WERI-Rb-1 (cell line): Measurements from ENCODE around the gene NEU4.
"Not testable (repeated sequence)": the region's sequence is repeated elsewhere in the genome, so short reads cannot be mapped to it uniquely, and the experiment has no call there.

ENCODE experiments used
- DNase-seq: peaks from one replicate; pipeline ENCODE4 v3.0.0-alpha.2; 2020
- H3K27ac ChIP-seq: fragments of 250-450 bp; sonication (Bioruptor Pico); 2 replicates; pipeline ENCODE4 v1.5.1; 2020; ENCODE audit warnings: mild to moderate bottlenecking, moderate library complexity
- H3K27me3 ChIP-seq: fragments of 250-450 bp; sonication (Bioruptor Pico); 2 replicates; pipeline ENCODE4 v1.5.1; 2021; ENCODE audit warnings: mild to moderate bottlenecking, low read depth, moderate library complexity; ENCODE audit not compliant: insufficient read depth, severe bottlenecking
- H3K36me3 ChIP-seq: fragments of 250-450 bp; sonication (Bioruptor Pico); 2 replicates; pipeline ENCODE4 v1.5.1; 2020; ENCODE audit warnings: mild to moderate bottlenecking, moderate library complexity
- H3K4me3 ChIP-seq: 2 replicates; pipeline ENCODE4 v1.5.1; 2011; ENCODE audit warnings: low read depth, mild to moderate bottlenecking, control low read depth, low read length
- H3K9me3 ChIP-seq: fragments of 250-450 bp; sonication (Bioruptor Pico); 2 replicates; pipeline ENCODE4 v1.5.1; 2021; ENCODE audit warnings: mild to moderate bottlenecking, moderate library complexity; ENCODE audit not compliant: severe bottlenecking
- CTCF ChIP-seq: IDR thresholded peaks from 2 replicates; pipeline ENCODE4 v1.5.1; 2011; ENCODE audit warnings: low read depth, mild to moderate bottlenecking, control low read depth, inconsistent platforms, low read length

Gene NEU4

DNA sequence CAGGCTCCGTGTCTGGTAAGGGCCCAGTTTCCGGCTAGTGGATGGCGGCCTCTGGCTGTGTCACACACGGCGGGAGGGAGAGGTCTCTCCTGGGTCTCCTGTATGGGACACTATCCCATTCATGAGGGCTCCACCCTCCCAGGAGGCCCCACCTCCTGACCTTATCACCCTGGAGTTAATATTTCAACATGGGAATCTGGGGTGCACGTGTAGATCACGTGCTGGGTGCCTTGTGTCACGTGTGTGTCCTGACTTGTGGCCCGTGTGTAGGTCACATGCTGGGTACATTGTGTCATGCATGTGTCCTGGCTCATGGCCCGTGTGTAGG, 9.9 kb downstream of the NEU4 start:
- Histone ChIP-seq H3K4me3 (no peak overlapping the region), H3K9me3 (peaks cover 2% of the 10 kb centered on the region), H3K36me3 (no peaks in the 10 kb centered on the region), H3K27me3 (no peaks in the 10 kb centered on the region), H3K27ac (no peak overlapping the region)
- DNase-seq = no peak
- TF ChIP-seq CTCF = no peak

GRCh38 chr2:241819947-241820624, 11.1 kb downstream of the NEU4 start:
- not testable (repeated sequence) for H3K4me3 ChIP-seq, DNase-seq, H3K27me3 ChIP-seq

GRCh38 chr2:241820625-241821384, 11.8 kb downstream of the NEU4 start:
- Histone ChIP-seq H3K27me3 (no peaks in the 10 kb centered on the region), H3K4me3 (no peak overlapping the region), H3K36me3 (no peaks in the 10 kb centered on the region), H3K27ac (no peak overlapping the region), H3K9me3 (peaks cover 2% of the 10 kb centered on the region)
- DNase-seq = no peak
- no peak for TF ChIP-seq CTCF

More at GRCh38 chr2:241819947-241820624, 11.1 kb downstream of the NEU4 start:
- H3K36me3 ChIP-seq, H3K27ac ChIP-seq, H3K9me3 ChIP-seq: not testable (repeated sequence)

- Histone ChIP-seq H3K4me3 (no peak overlapping the region), H3K27me3 (no peaks in the 10 kb centered on the region), H3K36me3 (no peaks in the 10 kb centered on the region), H3K9me3 (peaks cover 3% of the 10 kb centered on the region), H3K27ac (no peak overlapping the region)
- no peak for TF ChIP-seq CTCF
- DNase-seq = no peak
These were observed 12.7 kb downstream of the NEU4 start for GRCh38 chr2:241821460-241822263.

DNA sequence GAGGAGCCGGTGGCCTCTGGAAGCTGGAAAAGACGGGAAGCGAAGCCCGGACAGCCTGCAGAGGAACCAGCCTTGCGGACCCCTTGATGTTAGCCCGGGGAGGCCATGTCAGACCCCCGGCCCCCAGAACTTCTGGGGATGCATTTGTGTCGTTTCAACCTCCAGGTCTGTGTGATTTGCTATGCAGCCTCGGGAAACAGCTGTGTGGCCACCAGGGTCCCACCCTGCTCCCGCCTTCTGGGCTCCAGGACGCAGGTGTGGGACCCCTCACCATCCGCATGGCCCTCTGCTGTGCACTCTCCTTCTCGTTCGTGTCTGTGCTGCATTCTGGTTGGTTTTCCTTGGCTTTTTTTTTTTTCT, 13.3 kb downstream of the NEU4 start:
- no peak for DNase-seq
- Histone ChIP-seq H3K27ac (no peak overlapping the region), H3K27me3 (no peaks in the 10 kb centered on the region), H3K9me3 (peaks cover 9% of the 10 kb centered on the region), H3K36me3 (no peaks in the 10 kb centered on the region), H3K4me3 (no peak overlapping the region)
- TF ChIP-seq CTCF = no peak

- H3K27ac ChIP-seq, H3K36me3 ChIP-seq, H3K27me3 ChIP-seq, H3K4me3 ChIP-seq, DNase-seq: not testable (repeated sequence)
- peaks cover 13% of the 10 kb centered on the region for H3K9me3 ChIP-seq
These were observed 14.8 kb downstream of the NEU4 start for GRCh38 chr2:241823531-241824437.
